H9 (cell line): ENCODE results near the gene PRDM2. TPM values are rescaled to one million over a fixed set of nuclear protein-coding genes. Genes with fewer than 3 reads are reported as not detected.

Experiments used
- DNase-seq: peaks from one replicate; pipeline ENCODE4 v3.0.0-alpha.2; 2017
- H2AFZ ChIP-seq: one replicate; pipeline ENCODE4 v1.6.1; 2013; ENCODE audit warnings: mild to moderate bottlenecking, low read length, control low read depth, moderate library complexity
- H2AK5ac ChIP-seq: 2 replicates; pipeline ENCODE4 v1.6.1; 2013; ENCODE audit warnings: low read length, control low read depth, mixed read lengths; ENCODE audit not compliant: insufficient read length
- H2BK120ac ChIP-seq: one replicate; pipeline ENCODE4 v1.6.1; 2013; ENCODE audit warnings: low read depth, mild to moderate bottlenecking, low read length, control low read depth, inconsistent platforms; ENCODE audit not compliant: poor library complexity, severe bottlenecking
- H2BK12ac ChIP-seq: 2 replicates; pipeline ENCODE4 v1.6.1; 2013; ENCODE audit warnings: low read length, control low read depth, mixed read lengths, low read depth; ENCODE audit not compliant: insufficient read length
- H2BK15ac ChIP-seq: 2 replicates; pipeline ENCODE4 v1.6.1; 2013; ENCODE audit warnings: low read depth, low read length, control low read depth
- H2BK20ac ChIP-seq: one replicate; pipeline ENCODE4 v1.6.1; 2013; ENCODE audit warnings: low read depth, mild to moderate bottlenecking, low read length, control low read depth, inconsistent platforms; ENCODE audit not compliant: poor library complexity, severe bottlenecking
- H2BK5ac ChIP-seq: 2 replicates; pipeline ENCODE4 v1.6.1; 2013; ENCODE audit warnings: low read length, control low read depth, mixed read lengths; ENCODE audit not compliant: insufficient read length
- H3K14ac ChIP-seq: 2 replicates; pipeline ENCODE4 v1.6.1; 2013; ENCODE audit warnings: low read length, control low read depth; ENCODE audit not compliant: insufficient read depth
- H3K18ac ChIP-seq: 2 replicates; pipeline ENCODE4 v1.6.1; 2013; ENCODE audit warnings: low read depth, mild to moderate bottlenecking, mixed read lengths, low read length, control low read depth; ENCODE audit not compliant: insufficient read length
- H3K23ac ChIP-seq: 2 replicates; pipeline ENCODE4 v1.6.1; 2013; ENCODE audit warnings: low read length, control low read depth, mixed read lengths, low read depth; ENCODE audit not compliant: insufficient read length
- H3K23me2 ChIP-seq: 2 replicates; pipeline ENCODE4 v1.6.1; 2013; ENCODE audit warnings: low read depth, mild to moderate bottlenecking, mixed read lengths, low read length, control low read depth; ENCODE audit not compliant: insufficient read length, poor library complexity, severe bottlenecking
- H3K27ac ChIP-seq: 2 replicates; pipeline ENCODE4 v1.5.1; 2013; ENCODE audit warnings: low read length, control low read depth, mixed read lengths, low read depth; ENCODE audit not compliant: insufficient read length
- H3K27me3 ChIP-seq: 2 replicates; pipeline ENCODE4 v1.6.1; 2013; ENCODE audit warnings: low read length, control low read depth, inconsistent platforms; ENCODE audit not compliant: insufficient read depth
- H3K4ac ChIP-seq: 2 replicates; pipeline ENCODE4 v1.6.1; 2013; ENCODE audit warnings: low read depth, mild to moderate bottlenecking, control low read depth, inconsistent platforms, low read length, moderate library complexity
- H3K4me1 ChIP-seq: 2 replicates; pipeline ENCODE4 v1.6.1; 2013; ENCODE audit warnings: low read length, control low read depth, inconsistent platforms; ENCODE audit not compliant: insufficient read depth
- H3K4me2 ChIP-seq: 2 replicates; pipeline ENCODE4 v1.6.1; 2013; ENCODE audit warnings: low read length, control low read depth, mixed read lengths; ENCODE audit not compliant: insufficient read length, insufficient read depth
- H3K56ac ChIP-seq: 2 replicates; pipeline ENCODE4 v1.6.1; 2013; ENCODE audit warnings: low read depth, mild to moderate bottlenecking, mixed read lengths, low read length, control low read depth; ENCODE audit not compliant: insufficient read length
- H3K79me1 ChIP-seq: 2 replicates; pipeline ENCODE4 v1.6.1; 2013; ENCODE audit warnings: low read depth, mild to moderate bottlenecking, moderate library complexity, low read length, control low read depth, inconsistent platforms; ENCODE audit not compliant: insufficient read depth, poor library complexity, severe bottlenecking
- H3K79me2 ChIP-seq: 2 replicates; pipeline ENCODE4 v1.6.1; 2013; ENCODE audit warnings: low read length, control low read depth, inconsistent platforms; ENCODE audit not compliant: insufficient read depth
- H3K9ac ChIP-seq: 2 replicates; pipeline ENCODE4 v1.6.1; 2013; ENCODE audit warnings: low read length, control low read depth, mixed read lengths; ENCODE audit not compliant: insufficient read length; ENCODE audit errors: extremely low read depth
- H3K9me3 ChIP-seq: one replicate; pipeline ENCODE4 v1.6.1; 2013; ENCODE audit warnings: low read depth, low read length, inconsistent platforms; ENCODE audit not compliant: control insufficient read depth
- H3T11ph ChIP-seq: one replicate; pipeline ENCODE4 v1.6.1; 2013; ENCODE audit warnings: mild to moderate bottlenecking, low read length, control low read depth, inconsistent platforms
- H4K20me1 ChIP-seq: one replicate; pipeline ENCODE4 v1.6.1; 2013; ENCODE audit not compliant: control insufficient read depth, insufficient read length, insufficient read depth
- H4K5ac ChIP-seq: 2 replicates; pipeline ENCODE4 v1.6.1; 2013; ENCODE audit warnings: low read depth, mild to moderate bottlenecking, mixed read lengths, low read length, control low read depth; ENCODE audit not compliant: insufficient read length
- H4K8ac ChIP-seq: replicated peaks from 2 replicates; pipeline ENCODE4 v1.6.1; 2013; ENCODE audit warnings: low read length, control low read depth, mixed read lengths, low read depth; ENCODE audit not compliant: insufficient read length
- H4K91ac ChIP-seq: 2 replicates; pipeline ENCODE4 v1.6.1; 2013; ENCODE audit warnings: low read depth, mild to moderate bottlenecking, moderate library complexity, mixed read lengths, low read length, control low read depth; ENCODE audit not compliant: insufficient read length
- H3K27ac Mint-ChIP-seq, 3 experiments: 2 replicates in 2 of 3; 3 replicates in 1 of 3; pipeline ENCODE4 v1.8.0; 2020 to 2021; ENCODE audit warnings: mixed read lengths in 3 of 3, mild to moderate bottlenecking in 1 of 3, moderate library complexity in 1 of 3
- H3K27me3 Mint-ChIP-seq: 2 replicates; pipeline ENCODE4 v1.8.0; 2021; ENCODE audit warnings: low read depth, mild to moderate bottlenecking, moderate library complexity, mixed read lengths
- H3K36me3 Mint-ChIP-seq, 3 experiments: 2 replicates in 2 of 3; 3 replicates in 1 of 3; pipeline ENCODE4 v1.8.0; 2020 to 2021; ENCODE audit warnings: low read depth in 3 of 3, mixed read lengths in 3 of 3; ENCODE audit not compliant: insufficient read depth in 1 of 3
- H3K4me1 Mint-ChIP-seq, 2 experiments: 2 replicates each; pipeline ENCODE4 v1.8.0; 2020; ENCODE audit warnings: mixed read lengths in 2 of 2
- H3K4me3 Mint-ChIP-seq, 2 experiments: 2 replicates in 1 of 2; 3 replicates in 1 of 2; pipeline ENCODE4 v1.8.0; 2020 to 2021; ENCODE audit warnings: mild to moderate bottlenecking in 2 of 2, mixed read lengths in 2 of 2, moderate library complexity in 1 of 2
- H3K9me3 Mint-ChIP-seq, 2 experiments: 2 replicates in 1 of 2; 3 replicates in 1 of 2; pipeline ENCODE4 v1.8.0; 2020; ENCODE audit warnings: mild to moderate bottlenecking in 2 of 2, mixed read lengths in 2 of 2, moderate library complexity in 1 of 2
- WGBS: extraction: QIAGEN DNeasy Blood & Tissue Kit; methylation state at CpG from one replicate; pipeline ENCODE4 v1.1.7; 2013; ENCODE audit warnings: missing lambda C conversion rate, low lambda C conversion rate, mixed read lengths; ENCODE audit not compliant: insufficient read length; ENCODE audit errors: extremely low coverage; 5-methylcytosine and 5-hydroxymethylcytosine counted together
- total RNA-seq: library from RNA; stranded (reverse); gene quantifications from 2 replicates; pipeline ENCODE4 v1.2.1, GENCODE V29; 2021
- TF ChIP-seq, protein P1 (sequence below): fragments of 200-600 bp; sonication (generic); conservative IDR thresholded peaks from 3 replicates; pipeline ENCODE4 v1.8.0; 2021; ENCODE audit warnings: antibody characterized with exemption, mild to moderate bottlenecking

The PRDM2 gene
- total RNA-seq, 1 experiment from 2014 or later: 24.5 TPM

DNA sequence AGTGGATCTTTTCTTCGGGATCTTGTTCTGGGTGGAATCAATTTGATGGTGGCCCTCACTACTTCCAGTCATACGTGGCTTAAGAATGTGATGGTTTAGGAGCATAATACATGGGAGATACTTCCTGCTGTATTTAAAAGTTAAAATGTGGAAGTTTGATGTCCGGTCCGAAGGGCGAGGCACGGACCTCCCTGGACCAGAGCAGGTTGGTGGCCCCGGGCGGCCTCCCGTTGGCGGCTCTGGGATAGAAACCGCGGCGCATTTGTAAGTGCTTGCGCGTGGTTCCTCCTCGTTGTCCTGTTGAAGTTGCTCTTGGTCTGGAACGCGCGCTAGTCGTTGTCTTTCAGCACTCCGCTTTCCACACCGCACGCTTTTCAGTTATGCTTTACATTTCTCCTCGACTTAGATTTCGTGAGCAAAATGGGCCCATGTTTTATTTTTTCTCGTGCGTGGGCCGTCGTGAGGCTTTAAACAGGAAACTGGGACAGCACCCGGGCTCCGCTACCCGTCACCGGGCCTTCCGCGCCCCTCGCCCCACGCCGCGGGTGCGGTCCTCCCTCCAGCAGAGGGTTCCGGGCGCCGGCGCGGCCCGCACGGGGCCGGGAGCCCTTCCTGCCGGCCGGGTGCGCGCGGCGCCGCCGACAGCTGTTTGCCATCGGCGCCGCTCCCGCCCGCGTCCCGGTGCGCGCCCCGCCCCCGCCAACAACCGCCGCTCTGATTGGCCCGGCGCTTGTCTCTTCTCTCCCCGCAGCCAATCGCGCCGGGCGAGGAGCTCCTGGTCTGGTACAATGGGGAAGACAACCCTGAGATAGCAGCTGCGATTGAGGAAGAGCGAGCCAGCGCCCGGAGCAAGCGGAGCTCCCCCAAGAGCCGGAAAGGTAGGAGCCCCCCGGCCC, 48.9 kb downstream of the PRDM2 start:
- H2AK5ac ChIP-seq: no peak overlapping the region
- H2BK20ac ChIP-seq: no peak overlapping the region
- no peak overlapping the region for H2AFZ ChIP-seq
- H3K9me3 Mint-ChIP-seq: no peaks in the 10 kb centered on the region
- WGBS: no CpG with 5 or more reads among the region's 83 CpGs
- H3K4me1 Mint-ChIP-seq: peaks cover 12 to 18% of the 10 kb centered on the region in 2 experiments
- H4K5ac ChIP-seq: no peak overlapping the region
- TF ChIP-seq, protein P1, sequence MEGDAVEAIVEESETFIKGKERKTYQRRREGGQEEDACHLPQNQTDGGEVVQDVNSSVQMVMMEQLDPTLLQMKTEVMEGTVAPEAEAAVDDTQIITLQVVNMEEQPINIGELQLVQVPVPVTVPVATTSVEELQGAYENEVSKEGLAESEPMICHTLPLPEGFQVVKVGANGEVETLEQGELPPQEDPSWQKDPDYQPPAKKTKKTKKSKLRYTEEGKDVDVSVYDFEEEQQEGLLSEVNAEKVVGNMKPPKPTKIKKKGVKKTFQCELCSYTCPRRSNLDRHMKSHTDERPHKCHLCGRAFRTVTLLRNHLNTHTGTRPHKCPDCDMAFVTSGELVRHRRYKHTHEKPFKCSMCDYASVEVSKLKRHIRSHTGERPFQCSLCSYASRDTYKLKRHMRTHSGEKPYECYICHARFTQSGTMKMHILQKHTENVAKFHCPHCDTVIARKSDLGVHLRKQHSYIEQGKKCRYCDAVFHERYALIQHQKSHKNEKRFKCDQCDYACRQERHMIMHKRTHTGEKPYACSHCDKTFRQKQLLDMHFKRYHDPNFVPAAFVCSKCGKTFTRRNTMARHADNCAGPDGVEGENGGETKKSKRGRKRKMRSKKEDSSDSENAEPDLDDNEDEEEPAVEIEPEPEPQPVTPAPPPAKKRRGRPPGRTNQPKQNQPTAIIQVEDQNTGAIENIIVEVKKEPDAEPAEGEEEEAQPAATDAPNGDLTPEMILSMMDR: peak; percentile 27; the same call in 2 of the 3 replicates
- no peaks in the 10 kb centered on the region for H4K20me1 ChIP-seq
- H3K18ac ChIP-seq: no peak overlapping the region
- no peak overlapping the region for H4K8ac ChIP-seq
- H3K27ac ChIP-seq: no peak overlapping the region
- H3K4me1 ChIP-seq: no peaks in the 10 kb centered on the region
- peak overlapping the region; percentile 5 for H3K9ac ChIP-seq
- no peak overlapping the region for H3K4ac ChIP-seq
- no peaks in the 10 kb centered on the region; a peak in 1 of 7 replicates for H3K36me3 Mint-ChIP-seq
- no peak overlapping the region for H2BK12ac ChIP-seq
- H3K27me3 Mint-ChIP-seq: peaks cover 23% of the 10 kb centered on the region
- DNase-seq: peak; percentile 96
- no peak overlapping the region for H3T11ph ChIP-seq
- no peak overlapping the region for H3K23ac ChIP-seq
- no peak overlapping the region; a peak in 1 of 7 replicates for H3K27ac Mint-ChIP-seq
- H3K4me3 Mint-ChIP-seq: peak overlapping the region; percentile 81 to 88
- H3K79me2 ChIP-seq: no peaks in the 10 kb centered on the region; the same call in 1 of the 2 replicates
- no peaks in the 10 kb centered on the region; the same call in 1 of the 2 replicates for H3K27me3 ChIP-seq
- peaks cover 5% of the 10 kb centered on the region for H3K23me2 ChIP-seq
- H4K91ac ChIP-seq: no peak overlapping the region
- no peak overlapping the region for H3K56ac ChIP-seq
- H3K4me2 ChIP-seq: peak overlapping the region; percentile 66
- no peak overlapping the region for H2BK15ac ChIP-seq
- H2BK5ac ChIP-seq: no peak overlapping the region
- H3K79me1 ChIP-seq: no peaks in the 10 kb centered on the region
- peak overlapping the region; percentile 3; the same call in 1 of the 2 replicates for H3K14ac ChIP-seq
- no peak overlapping the region for H2BK120ac ChIP-seq
- no peaks in the 10 kb centered on the region for H3K9me3 ChIP-seq
